C4-2B (cell line): ENCODE measurements around the gene ABHD4.

Experiments
- CTCF ChIP-seq: fragments of 450-650 bp; conservative IDR thresholded peaks from 2 replicates; pipeline ENCODE4 v1.5.1; 2017; ENCODE audit warnings: mild to moderate bottlenecking
- ZFX ChIP-seq: fragments of 450-650 bp; IDR thresholded peaks from 2 replicates; pipeline ENCODE4 v1.6.1; 2017

- TF ChIP-seq CTCF (no peak), ZFX (no peak)
Measured at GRCh38 chr14:22648506-22648905, 50.4 kb downstream of the ABHD4 start.
